Fibroblast of the conjunctiva (primary cell): Measurements from ENCODE around the gene GATA1.
A peak's percentile ranks its signal among the peaks of the same experiment; 100 is the strongest.

ENCODE experiments used
- DNase-seq: peaks from one replicate; pipeline ENCODE4 v3.0.0-alpha.2; 2010; ENCODE audit warnings: low read depth

GATA1 gene

DNA sequence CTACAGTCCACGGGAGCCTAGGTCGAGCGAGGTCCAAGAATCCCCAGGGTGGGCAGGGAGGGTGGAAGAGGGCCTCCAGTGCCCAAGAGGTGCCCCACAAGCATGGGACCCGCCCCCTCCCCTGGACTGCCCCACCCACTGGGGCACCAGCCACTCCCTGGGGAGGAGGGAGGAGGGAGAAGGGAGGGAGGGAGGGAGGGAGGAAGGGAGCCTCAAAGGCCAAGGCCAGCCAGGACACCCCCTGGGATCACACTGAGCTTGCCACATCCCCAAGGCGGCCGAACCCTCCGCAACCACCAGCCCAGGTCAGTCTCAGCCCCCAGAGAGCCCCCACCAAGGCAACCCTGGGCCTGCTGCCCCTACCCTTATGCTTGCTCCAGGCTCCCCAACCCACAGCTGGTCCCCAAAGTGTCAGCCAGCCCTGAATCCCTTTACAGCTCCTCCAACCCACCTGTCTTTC, at the start of gene GATA1:
GATA1 (plus strand) TSS at position 250 of the 460 bp plus-strand sequence. CDS start 4,520 bp downstream, outside the sequence.
- DNase-seq = no peak

DNA sequence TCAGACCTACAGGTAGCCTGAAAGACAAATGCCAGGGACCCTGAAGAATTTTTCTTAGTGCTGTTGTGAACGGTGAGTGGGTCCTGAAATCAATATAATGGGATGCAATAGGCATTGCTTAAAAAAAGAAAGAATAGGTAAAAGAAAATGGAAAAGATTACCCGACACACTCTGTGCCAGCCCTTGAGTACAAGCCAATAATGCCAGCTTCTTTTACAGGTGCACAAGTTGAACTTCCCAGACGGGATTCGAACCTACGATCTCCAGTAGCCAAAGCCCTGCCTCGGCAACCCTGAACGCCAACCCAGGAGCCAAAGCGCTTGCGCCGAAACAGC, 49.5 kb upstream of the GATA1 start:
- no peak for DNase-seq

DNA sequence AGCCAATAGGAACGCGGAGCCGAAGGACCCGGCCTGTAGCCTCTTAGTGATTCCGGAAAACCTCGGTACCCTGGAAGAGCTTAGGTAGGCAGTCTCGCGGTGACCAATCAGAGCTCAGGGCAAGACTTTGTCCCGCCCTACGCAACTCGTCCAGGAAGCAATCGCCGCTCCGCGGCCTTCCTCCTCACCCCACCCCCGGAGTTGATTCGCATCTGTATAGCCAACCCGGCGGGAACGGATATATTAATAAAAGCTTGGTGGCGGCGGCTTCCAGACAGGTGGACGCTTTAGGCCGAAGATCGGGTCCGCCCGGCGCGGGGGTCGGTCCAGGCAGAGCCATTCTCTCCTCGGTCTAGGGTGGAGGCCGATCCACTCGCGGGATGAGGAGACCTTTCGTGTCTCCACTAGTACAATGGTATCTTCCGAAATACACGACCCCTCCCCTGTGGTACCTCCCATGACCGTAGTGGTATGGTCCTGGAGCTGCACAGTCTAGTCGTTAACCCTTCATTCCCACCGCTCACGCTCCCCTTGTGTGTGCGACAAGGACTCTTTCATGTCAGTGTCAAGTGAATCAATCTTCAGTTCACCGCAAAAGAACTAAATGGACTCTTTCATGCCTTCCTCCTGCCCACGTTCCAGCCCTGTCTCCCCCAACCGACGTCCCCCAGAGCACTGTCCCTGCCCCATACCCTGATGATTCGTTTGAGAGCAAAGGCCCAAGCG, 49.0 kb upstream of the GATA1 start:
- DNase-seq = peak; percentile 97

DNA sequence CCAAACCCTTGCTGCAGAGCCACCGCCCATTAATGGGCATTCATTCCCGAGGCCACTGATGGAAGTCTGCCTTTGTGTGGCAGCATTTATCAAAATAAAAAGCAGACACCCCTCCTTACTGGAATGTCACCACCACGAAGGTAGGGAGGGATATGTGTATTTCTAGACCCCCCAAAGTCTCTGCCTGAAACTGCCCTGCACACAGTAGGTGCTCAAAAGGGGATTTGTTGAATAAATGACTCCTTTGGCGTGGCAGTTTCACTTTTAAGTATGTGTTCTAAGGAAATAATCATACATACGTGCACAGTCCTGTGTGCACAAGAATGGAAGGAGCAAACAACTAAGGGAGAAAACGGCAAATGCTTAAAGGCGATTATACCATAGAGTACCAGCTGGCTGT, 48.5 kb upstream of the GATA1 start:
- DNase-seq = no peak

DNA sequence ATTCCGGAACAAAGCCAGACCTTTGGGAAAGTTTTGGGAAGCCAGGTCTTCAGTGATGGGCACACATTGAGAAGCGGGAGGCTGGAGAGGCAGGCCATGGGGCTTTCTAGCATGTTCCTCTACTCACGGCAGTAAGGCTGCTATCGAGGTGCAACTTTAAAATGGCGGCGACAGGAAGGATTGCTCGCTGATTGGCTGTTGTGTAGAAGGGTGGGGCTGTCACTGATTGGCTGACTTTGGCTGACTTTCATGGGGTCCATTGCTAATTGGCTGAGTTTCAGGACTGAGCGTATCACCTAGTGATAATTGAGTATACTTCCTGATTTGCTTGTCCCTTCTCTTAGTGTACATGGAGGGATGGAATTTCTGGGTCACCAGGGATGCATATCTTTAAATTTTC, 44.6 kb upstream of the GATA1 start:
- DNase-seq = no peak

DNA sequence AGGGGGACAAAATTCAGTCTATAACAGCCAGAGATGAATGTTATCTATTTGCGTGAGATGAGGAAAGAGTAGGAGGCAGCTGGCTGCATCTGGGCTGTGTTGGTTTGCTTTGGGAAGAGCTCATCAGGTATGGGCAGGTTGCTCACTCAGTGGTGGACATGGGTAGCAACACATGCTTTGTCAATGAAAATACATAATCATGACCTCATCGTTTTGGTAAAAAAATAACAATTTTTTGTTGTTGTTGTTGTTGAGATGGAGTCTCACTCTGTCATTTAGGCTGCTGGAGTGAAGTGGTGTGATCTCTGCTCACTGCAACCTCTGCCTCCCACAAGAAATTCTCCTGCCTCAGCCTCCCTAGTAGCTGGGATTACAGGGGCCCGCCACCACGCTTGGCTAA, 41.2 kb upstream of the GATA1 start:
- DNase-seq = no peak

DNA sequence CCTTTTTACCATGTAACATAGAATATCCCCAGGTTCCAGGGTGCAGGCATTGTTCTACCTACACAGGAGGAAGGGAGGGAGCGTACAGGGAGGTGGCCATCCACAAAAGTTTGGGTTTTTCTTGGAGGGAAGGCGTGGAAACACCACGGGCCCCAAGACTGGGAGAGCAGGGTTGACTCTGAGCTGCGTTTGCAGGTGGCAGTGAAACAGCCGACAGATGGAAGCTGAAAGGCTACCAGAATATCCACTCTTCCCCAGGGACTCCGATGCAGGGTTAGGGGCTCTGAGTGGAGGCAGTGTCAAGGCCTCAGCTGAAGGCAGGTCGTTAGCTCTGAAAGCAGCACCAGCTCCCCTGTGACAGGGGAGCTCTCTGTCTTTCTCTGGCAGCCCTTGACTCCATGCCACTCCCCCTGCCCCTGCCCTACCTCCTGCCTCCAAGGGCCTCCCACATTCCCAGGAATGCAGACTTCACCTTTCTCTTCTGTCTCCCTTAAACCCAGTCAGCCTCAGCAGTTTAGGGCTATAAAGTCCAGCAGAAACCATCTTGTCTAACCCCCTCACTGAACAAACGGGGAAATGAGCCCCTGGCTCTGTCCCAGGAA, 38.9 kb upstream of the GATA1 start:
- DNase-seq = no peak

DNA sequence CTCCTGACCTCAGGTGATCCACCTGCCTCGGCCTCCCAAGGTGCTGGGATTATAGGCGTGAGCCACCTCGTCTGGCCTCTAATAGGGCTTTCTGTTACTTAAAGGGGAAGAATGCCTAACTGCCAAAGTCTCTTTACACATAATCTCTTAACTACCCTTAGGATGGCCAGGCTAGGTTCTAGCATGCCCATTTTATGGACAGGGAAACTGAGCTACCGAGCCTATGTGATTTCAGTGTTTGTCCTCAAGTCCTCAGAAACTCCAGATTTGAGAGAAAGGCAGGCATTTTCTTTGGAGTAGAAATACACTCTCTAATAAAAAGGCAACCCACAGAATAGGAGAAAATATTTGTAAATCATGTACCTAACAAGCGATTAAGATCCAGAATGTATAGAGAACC, 37.2 kb upstream of the GATA1 start:
- no peak for DNase-seq

DNA sequence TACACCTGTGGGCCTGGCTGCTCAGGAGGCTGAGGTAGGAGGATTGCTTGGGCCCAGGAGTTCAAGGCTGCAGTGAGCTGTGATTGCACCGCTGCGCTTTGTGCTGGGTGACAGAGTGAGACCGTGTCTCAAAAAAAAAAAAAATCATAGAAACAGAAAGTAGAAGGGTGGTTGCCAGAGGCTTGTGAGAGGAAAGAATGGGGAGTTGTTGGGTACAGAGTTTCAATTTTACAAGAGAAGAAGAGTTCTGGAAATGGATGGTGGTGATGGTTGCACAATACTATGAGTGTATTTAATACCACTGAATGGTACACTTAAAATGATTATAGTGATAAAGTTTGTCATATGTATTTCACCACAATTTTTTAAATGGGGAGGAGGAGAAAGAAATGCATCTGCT, 35.0 kb upstream of the GATA1 start:
- DNase-seq = no peak

DNA sequence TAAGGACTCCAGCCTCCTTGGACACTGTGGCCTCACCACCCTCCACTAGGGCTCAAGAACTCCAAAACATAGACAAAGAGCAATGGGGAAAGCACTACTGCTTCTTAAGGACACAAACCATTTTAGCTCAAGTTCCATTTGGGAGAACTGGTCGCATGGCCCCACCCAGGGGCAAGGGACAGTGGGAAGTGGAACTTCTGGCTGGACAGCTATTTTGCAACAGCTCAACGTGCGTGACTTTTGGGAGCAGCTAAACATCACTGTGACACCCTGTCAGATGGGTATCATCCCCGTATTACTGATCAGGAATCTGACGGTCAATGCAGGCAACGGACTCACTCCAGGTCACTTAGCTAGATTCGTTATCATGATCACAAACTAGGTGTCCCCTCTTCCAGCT, 33.9 kb upstream of the GATA1 start:
- DNase-seq = no peak

DNA sequence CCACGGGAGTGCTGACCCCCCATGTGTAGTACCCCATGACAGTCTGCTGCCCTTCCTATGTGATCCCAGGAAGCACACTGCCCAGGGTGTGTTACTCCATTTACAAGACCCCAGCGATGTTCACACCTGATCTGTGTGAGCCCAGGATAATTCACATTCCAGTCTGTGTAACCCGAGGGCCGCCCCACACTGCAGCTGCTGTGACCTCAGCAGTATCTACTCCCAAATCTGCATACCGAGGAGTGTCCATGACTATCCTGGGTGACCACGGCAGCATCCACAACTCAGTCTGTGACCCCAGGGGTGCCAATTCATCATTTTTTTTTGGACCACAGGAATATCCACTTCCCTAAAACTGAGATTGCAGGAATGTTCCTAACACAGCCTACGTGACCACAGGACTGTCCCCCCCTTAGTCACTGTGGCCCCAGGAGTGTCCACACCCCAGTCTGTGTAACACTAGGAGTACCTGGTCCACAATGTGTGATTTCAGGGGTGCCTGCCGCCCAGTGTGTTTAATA, 32.6 kb upstream of the GATA1 start:
- no peak for DNase-seq

DNA sequence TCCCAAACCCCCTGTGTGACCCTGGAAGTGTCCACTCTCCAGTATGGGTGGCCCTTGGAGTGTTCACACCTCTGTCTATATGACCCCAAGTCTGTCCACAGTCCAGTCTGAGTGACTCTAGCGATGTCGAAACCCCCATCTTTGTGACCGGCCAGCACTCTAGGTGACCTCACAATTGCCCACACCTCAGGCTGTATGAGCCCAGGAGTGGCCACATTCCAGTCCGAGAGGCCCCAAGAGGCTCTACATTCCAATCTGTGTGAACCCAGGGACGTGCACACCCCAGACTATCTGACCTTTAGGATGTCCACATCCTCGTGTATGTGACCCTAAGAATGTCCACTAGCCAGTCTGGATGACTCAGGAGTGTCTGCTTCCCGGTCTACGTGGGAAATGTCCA, 32.2 kb upstream of the GATA1 start:
- no peak for DNase-seq

DNA sequence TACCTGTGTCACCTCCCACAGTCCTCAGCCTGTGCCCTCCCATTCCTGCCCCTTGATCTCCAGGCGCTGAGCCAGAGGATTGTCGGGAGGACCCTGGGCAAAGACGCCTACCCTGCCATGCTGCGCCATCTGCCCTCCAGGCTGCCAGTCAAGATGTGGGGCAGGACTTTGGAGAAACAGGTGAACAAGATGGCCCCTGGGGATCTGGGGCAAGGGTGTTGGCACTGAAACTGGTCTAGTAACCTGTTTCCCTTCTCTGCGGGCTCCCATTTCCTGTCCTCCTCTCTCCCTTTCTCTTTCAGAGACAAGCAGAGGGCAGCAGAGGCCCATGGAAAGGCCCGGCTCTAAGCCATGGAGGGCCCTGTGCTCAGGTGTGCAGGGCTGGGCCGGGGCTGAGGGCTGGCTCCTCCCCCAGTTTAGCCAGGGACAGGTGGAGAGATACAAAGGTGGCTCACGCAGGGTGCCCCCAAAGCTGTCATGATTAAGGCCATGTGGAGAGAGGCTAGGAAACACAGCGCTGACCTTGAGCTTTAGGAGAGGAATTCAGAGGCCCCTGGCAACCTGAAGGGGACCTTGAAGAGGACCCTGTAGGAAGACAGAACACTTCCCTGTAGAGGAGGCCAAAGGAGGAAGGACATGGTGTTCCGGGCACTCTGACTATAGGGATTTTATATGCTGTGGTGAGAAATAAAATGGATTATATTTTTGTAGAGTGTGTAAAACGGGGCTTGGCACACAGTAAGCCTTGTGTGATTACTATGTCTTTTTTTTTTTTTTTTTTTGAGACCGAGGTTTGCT, 24.5 kb upstream of the GATA1 start, which contains the start of gene GLOD5:
GLOD5 (plus strand) TSS at position 74 of the 798 bp plus-strand sequence; CDS start at position 118, 44 bp downstream.
- DNase-seq = no peak

DNA sequence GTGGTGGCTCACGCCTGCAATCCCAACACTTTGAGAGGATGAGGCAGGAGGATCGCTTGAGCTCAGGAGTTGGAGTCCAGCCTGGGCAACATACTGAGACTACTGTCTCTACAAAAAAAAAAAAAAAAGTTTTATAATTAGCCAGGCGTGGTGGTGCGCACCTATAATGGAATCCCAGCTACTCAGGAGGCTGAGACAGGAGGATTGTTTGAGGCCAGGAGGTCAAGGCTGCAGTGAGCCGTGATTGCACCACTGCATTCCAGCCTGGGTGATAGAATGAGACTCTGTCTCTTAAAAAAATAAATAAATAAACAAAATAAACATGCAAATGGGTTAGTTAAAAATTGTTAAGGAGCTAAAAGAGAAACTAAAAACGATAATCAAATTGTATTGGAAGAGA, 17.2 kb upstream of the GATA1 start:
- DNase-seq = no peak

DNA sequence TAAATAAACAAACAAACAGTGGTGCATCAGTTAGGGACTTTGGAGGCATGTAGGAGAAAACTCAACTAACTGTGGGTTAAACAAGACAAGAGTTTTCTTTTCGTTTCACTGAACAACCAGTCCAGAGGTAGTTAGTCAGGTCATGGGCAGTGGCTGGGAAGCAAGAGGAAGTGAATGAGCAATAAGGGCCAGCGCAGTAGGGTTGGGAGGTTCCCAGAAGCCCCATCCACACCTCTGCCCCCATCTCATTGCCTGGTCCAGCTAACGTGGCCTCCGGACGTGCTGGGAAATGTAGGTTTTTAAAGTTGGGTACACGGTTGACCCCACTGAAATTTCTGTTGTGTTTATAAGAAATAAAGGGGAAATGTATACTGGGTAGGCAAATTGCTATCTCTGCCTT, 16.1 kb upstream of the GATA1 start:
- no peak for DNase-seq

DNA sequence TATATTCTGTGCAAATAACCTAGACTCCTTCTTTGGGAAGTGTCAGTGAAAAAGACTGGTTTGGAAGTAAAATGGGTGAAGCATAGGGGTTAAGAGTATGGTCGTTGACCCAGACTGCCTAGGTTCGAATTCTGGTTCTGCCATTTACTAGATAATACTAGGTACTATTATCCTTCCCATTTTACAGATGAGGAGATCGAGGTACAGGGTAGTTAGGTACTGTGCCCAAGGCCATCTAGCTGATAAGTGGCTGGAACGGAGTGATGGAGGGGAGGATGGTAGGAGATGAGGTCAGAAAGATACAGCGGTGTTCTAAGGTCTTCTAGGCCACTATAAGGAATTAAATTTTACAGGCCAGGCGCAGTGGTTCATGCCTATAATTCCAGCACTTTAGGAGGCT, 13.8 kb upstream of the GATA1 start:
- no peak for DNase-seq

DNA sequence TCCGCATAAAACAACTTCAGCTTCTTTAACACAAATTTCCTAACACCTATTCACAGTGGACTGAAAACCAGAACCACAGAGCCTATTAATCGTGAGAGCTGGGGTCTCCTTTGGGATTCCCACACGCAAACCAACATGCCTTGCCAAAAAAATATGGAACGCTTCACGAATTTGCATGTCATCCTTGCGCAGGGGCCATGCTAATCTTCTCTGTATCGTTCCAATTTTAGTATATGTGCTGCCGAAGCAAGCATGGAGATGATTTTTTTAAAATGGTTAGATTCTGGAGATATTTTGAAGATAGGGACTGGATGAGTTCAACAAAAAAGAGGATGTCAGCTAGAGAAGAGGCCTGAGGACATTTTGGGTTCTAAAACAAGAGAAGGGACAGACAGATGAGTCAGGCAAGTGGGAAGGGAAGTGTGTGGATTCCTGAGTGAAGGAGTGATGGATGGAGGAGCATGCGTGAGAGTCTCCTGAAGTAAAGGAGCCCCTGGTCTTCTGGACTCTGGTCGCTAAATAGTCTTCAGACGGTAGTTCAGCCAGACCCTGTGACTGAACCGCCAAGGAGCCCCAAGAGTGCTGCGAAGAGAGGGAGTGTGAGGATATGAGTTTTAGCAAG, 9.5 kb upstream of the GATA1 start:
- no peak for DNase-seq

DNA sequence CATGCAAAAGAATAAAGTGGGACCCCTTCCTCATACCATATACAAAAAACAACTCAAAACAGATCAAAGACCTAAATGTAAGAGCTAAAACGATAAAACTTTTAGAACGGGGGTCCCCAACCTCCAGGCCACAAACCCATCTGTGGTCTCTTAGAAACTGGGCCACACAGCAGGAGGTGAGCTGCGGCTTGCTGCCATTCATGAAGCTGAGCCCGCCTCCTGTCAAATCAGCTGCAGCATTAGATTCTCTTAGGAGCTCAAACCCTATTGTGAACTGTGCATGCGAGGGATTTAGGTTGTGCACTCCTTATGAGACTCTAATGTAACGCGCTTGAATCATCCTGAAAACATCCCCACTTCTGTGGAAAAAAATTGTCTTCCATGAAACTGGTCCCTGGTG, 7.0 kb upstream of the GATA1 start:
- DNase-seq = no peak

DNA sequence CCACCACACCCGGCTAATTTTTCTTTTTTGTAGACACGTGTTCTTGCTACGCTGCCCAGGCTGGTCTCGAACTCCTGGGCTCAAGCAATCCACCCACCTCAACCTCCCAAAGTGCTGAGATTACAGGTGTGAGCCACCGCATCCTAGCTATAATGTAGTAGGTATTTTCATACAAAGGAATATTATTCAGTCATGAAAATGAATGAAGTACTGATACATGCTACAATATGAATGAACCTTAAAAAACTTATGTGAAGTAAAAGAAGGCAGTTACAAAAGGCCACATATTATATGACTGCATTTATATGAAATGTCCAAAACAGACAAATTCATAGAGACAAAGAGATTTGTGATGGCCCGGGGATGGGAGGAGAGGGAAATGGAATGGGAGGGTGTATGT, 4.7 kb upstream of the GATA1 start:
- no peak for DNase-seq

DNA sequence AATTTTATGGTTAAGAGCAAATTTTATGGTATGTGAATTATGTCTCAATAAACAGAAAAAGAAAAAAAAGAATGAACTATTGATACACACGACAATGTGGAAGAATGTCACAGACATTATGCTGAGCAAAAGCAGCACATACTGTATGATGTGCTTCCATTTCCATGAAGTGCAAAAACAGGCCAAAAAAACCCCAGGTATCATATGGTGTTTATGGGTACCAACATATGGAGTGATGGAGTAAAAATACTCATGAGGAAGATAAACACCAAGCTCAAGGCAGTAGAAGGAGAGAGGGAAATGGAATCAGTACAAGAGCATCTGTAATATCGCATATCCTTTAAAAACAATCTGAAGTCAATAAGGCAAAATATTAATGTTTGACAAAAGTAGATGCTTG, 4.2 kb upstream of the GATA1 start:
- no peak for DNase-seq

DNA sequence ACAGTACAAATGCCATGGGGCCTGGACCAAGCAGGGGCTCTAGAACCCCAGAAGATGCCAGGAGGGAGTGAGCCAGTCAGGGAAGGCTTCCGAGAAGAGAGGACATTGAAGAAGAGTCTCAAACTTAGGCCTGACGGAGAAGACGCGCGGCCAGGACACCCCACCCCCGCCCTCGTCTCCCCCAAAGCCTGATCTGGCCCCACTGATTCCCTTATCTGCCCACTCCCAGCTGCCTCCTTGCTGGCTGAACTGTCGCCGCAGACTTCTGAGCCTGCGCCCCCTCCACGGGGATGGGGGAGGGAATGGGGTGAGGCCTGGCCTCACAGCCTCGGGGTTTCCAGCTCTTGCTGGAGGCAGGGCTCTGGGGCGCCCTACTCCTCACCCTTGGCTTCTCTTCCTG, 3.6 kb upstream of the GATA1 start:
- no peak for DNase-seq

DNA sequence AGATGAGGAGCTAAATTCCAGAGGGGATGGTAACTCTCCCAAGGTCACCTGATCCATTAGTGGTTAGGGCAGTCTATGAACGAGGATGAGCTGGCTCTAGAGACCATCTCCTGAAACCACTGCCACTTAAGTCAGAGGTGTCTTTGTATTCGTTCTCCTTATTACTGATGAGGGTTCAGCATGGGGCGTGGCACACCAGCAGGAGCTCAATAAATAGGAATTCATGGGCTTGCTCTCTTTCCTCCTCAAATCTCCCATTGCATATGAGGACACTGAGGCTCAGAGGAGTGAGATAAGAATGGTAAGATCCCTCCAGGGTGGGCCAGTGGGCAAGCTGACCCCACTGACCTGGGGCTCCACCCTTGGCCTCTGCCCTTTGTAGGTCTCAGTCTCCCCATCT, 1.7 kb upstream of the GATA1 start:
- DNase-seq = no peak

DNA sequence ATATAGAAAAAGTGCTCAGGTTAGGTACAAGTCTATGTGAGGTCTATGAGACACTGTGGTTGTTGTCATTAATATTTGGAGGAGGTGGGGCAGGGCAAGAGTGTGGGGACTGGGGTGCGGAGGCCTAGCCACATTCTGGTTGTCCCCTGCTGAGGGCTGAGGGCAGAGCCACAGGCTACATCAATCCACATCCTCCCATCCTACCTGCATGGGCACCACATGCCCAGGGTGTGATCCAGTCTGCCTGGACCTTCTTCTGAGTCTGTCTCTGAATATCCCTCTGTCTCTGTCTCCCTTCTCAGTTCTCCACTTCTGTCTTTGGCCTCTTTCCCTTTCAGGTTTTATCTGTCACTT, 1.2 kb upstream of the GATA1 start:
- no peak for DNase-seq
